IMR-90 (cell line): ENCODE data around the gene MRPL57. TPM values are rescaled to one million over a fixed set of nuclear protein-coding genes. Genes with fewer than 3 reads are reported as not detected.

Experiments
- ATAC-seq: fragments of 200-7000 bp; cut with Tn5 transposase; 2 replicates; pipeline ENCODE4 v1.9.1; 2020; ENCODE audit warnings: low read depth, mild to moderate bottlenecking, moderate library complexity
- BruUV-seq: library from RNA; stranded (reverse); fragments of 400-500 nt; replicated peaks from 2 replicates; lab custom pipeline; 2021; lab: Mats Ljungman, UMichigan
- CTCF ChIA-PET: fragments of 300-600 bp; formaldehyde crosslinking; extraction: SDS; loops from one replicate; lab custom pipeline; 2021; ENCODE audit warnings: antibody characterized with exemption; lab: Yijun Ruan, JAX
- POLR2A ChIA-PET: fragments of 300-600 bp; sonication (Branson Sonifier 250); formaldehyde crosslinking; loops from one replicate; lab custom pipeline; 2022; ENCODE audit warnings: antibody characterized with exemption; ENCODE audit not compliant: unreplicated experiment; lab: Charles Lee
- DNase-seq: peaks from one replicate; pipeline ENCODE4 v3.0.0; 2013
- H2AFZ ChIP-seq: replicated peaks from 2 replicates; pipeline ENCODE3; 2013; ENCODE audit warnings: low read length, mild to moderate bottlenecking; ENCODE audit not compliant: poor library complexity
- H2AK5ac ChIP-seq: 2 replicates; pipeline ENCODE4 v1.6.1; 2013; ENCODE audit warnings: low read depth, low read length, inconsistent platforms
- H2AK9ac ChIP-seq: replicated peaks from 2 replicates; pipeline ENCODE3; 2013; ENCODE audit warnings: mild to moderate bottlenecking, low read depth, low read length, moderate library complexity; ENCODE audit not compliant: poor library complexity
- H2BK120ac ChIP-seq: 2 replicates; pipeline ENCODE4 v1.6.1; 2013; ENCODE audit warnings: low read depth, low read length, inconsistent platforms
- H2BK15ac ChIP-seq: 3 replicates; pipeline ENCODE4 v1.6.1; 2013; ENCODE audit warnings: low read depth, low read length, inconsistent platforms
- H2BK20ac ChIP-seq: 2 replicates; pipeline ENCODE4 v1.6.1; 2013; ENCODE audit warnings: low read depth, mild to moderate bottlenecking, inconsistent platforms, low read length, moderate library complexity
- H2BK5ac ChIP-seq: 2 replicates; pipeline ENCODE4 v1.6.1; 2013; ENCODE audit warnings: mild to moderate bottlenecking, low read depth, low read length, inconsistent platforms; ENCODE audit not compliant: poor library complexity, severe bottlenecking
- H3K14ac ChIP-seq: replicated peaks from 2 replicates; pipeline ENCODE4 v1.6.1; 2013; ENCODE audit warnings: low read depth, low read length, inconsistent platforms
- H3K18ac ChIP-seq: 2 replicates; pipeline ENCODE4 v1.6.1; 2013; ENCODE audit warnings: low read depth, low read length, control low read depth
- H3K23ac ChIP-seq: 2 replicates; pipeline ENCODE4 v1.6.1; 2013; ENCODE audit warnings: low read depth, low read length, inconsistent platforms
- H3K27ac ChIP-seq: 2 replicates; pipeline ENCODE4 v1.5.1; 2013; ENCODE audit warnings: mild to moderate bottlenecking, control low read depth, low read length; ENCODE audit not compliant: insufficient read depth
- H3K27me3 ChIP-seq: 2 replicates; pipeline ENCODE4 v1.6.1; 2013; ENCODE audit warnings: low read length; ENCODE audit not compliant: control insufficient read depth, insufficient read depth
- H3K36me3 ChIP-seq: 2 replicates; pipeline ENCODE4 v1.6.1; 2013; ENCODE audit warnings: low read length, mixed read lengths; ENCODE audit not compliant: control insufficient read depth, insufficient read depth
- H3K4ac ChIP-seq: 2 replicates; pipeline ENCODE4 v1.6.1; 2013; ENCODE audit warnings: low read depth, low read length, inconsistent platforms
- H3K4me1 ChIP-seq: 2 replicates; pipeline ENCODE4 v1.6.1; 2013; ENCODE audit warnings: low read length, mixed read lengths; ENCODE audit not compliant: control insufficient read depth, insufficient read depth
- H3K4me2 ChIP-seq: 2 replicates; pipeline ENCODE4 v1.6.1; 2013; ENCODE audit warnings: low read depth, mild to moderate bottlenecking, control low read depth, low read length, moderate library complexity
- H3K4me3 ChIP-seq: 2 replicates; pipeline ENCODE4 v1.5.1; 2013; ENCODE audit warnings: low read depth, mild to moderate bottlenecking, control low read depth, low read length, moderate library complexity; ENCODE audit not compliant: insufficient read depth
- H3K56ac ChIP-seq: 2 replicates; pipeline ENCODE4 v1.6.1; 2013; ENCODE audit warnings: low read length, inconsistent platforms; ENCODE audit not compliant: insufficient read depth; ENCODE audit errors: extremely low read depth
- H3K79me1 ChIP-seq, 2 experiments: 2 replicates each; pipeline ENCODE4 v1.6.1; 2013; ENCODE audit warnings: low read length in 2 of 2, inconsistent platforms in 1 of 2, low read depth in 1 of 2
- H3K9ac ChIP-seq: 2 replicates; pipeline ENCODE4 v1.6.1; 2013; ENCODE audit warnings: low read depth, low read length, control low read depth
- H3K9me1 ChIP-seq: 2 replicates; pipeline ENCODE4 v1.6.1; 2013; ENCODE audit warnings: low read length, inconsistent platforms; ENCODE audit not compliant: insufficient read depth
- H3K9me3 ChIP-seq: 2 replicates; pipeline ENCODE4 v1.6.1; 2013; ENCODE audit warnings: low read length; ENCODE audit not compliant: control insufficient read depth, insufficient read depth
- H4K20me1 ChIP-seq: 2 replicates; pipeline ENCODE4 v1.6.1; 2013; ENCODE audit warnings: low read length, inconsistent platforms; ENCODE audit not compliant: insufficient read depth
- H4K5ac ChIP-seq: 2 replicates; pipeline ENCODE4 v1.6.1; 2013; ENCODE audit warnings: mild to moderate bottlenecking, low read depth, low read length, control low read depth
- H4K8ac ChIP-seq, 2 experiments: 2 replicates each; pipeline ENCODE4 v1.6.1; 2013; ENCODE audit warnings: low read depth in 2 of 2, low read length in 2 of 2, control low read depth in 1 of 2, inconsistent platforms in 1 of 2
- H4K91ac ChIP-seq: 2 replicates; pipeline ENCODE4 v1.6.1; 2013; ENCODE audit warnings: low read depth, low read length, inconsistent platforms; ENCODE audit not compliant: insufficient read depth
- BHLHE40 ChIP-seq: fragments of 150-350 bp; IDR thresholded peaks from 2 replicates; pipeline ENCODE4 v1.6.1; 2016; ENCODE audit warnings: mild to moderate bottlenecking, low read depth, low read length
- CHD1 ChIP-seq: IDR thresholded peaks from 2 replicates; pipeline ENCODE4 v1.6.1; 2012; ENCODE audit warnings: low read depth, low read length, improper control_type of control experiment
- FOS ChIP-seq: fragments of 150-350 bp; IDR thresholded peaks from 2 replicates; pipeline ENCODE4 v1.6.1; 2016; ENCODE audit warnings: low read depth, low read length
- MAZ ChIP-seq: IDR thresholded peaks from 2 replicates; pipeline ENCODE4 v1.6.1; 2012; ENCODE audit warnings: low read depth, mild to moderate bottlenecking, low read length, improper control_type of control experiment, moderate library complexity, borderline replicate concordance
- MXI1 ChIP-seq: IDR thresholded peaks from 2 replicates; pipeline ENCODE4 v1.6.1; 2012; ENCODE audit warnings: low read depth, mild to moderate bottlenecking, low read length, moderate library complexity, borderline replicate concordance
- RAD21 ChIP-seq: IDR thresholded peaks from 2 replicates; pipeline ENCODE4 v1.6.1; 2012; ENCODE audit warnings: low read length, improper control_type of control experiment
- WGBS, 2 experiments: methylation state at CpG; one replicate each; pipeline versions ENCODE4 v1.1.5 to v1.1.7; 2013; ENCODE audit warnings: missing lambda C conversion rate in 2 of 2; ENCODE audit not compliant: insufficient read length in 1 of 2; ENCODE audit errors: extremely low coverage in 2 of 2; 5-methylcytosine and 5-hydroxymethylcytosine counted together
- dilution Hi-C: fragments of 300-500 bp; cut with HindIII; formaldehyde crosslinking; loops from one replicate; pipeline ENCODE4 v1.14.3; 2018; ENCODE audit warnings: low sequenced_read_pairs; ENCODE audit not compliant: unreplicated experiment
- in situ Hi-C: fragments of 300-500 bp; cut with MboI; formaldehyde crosslinking; loops from 3 replicates; pipeline ENCODE4 v1.14.3; 2019; ENCODE audit warnings: low sequenced_read_pairs, inconsistent platforms, mixed read lengths
- intact Hi-C: fragments of 100-400 bp; cut with micrococcal nuclease; formaldehyde crosslinking; loops from 2 replicates; pipeline ENCODE4 v1.10.0; 2022
- polyA plus RNA-seq, 3 experiments: library from polyadenylated mRNA; depleted of rRNA; stranded (reverse); fragments of >200 nt; gene quantifications; 2 replicates each; pipeline ENCODE4 v1.2.3, GENCODE V29; 2012; ENCODE audit warnings: low replicate concordance in 1 of 3
- total RNA-seq: library from RNA; depleted of rRNA; stranded (reverse); fragments of >200 nt; gene quantifications from 2 replicates; pipeline ENCODE4 v1.2.3, GENCODE V29; 2012
- TF ChIP-seq, protein P1 (sequence below): fragments of 150-350 bp; IDR thresholded peaks from 2 replicates; pipeline ENCODE4 v1.6.1; 2016; ENCODE audit warnings: low read depth, mild to moderate bottlenecking, low read length, moderate library complexity, borderline replicate concordance

MRPL57 gene
- total and polyA plus RNA-seq, 2 of the 4 experiments (the other 2 are of a cell fraction), result 7.0 to 8.0 TPM

GRCh38 chr13:21225082-21225481 lies 48.6 kb downstream of the MRPL57 start:
- H3K27ac ChIP-seq, result no peak overlapping the region
- CTCF ChIA-PET, result no interaction called here
- H4K5ac ChIP-seq, result no peak overlapping the region
- no peaks in the 10 kb centered on the region for H3K79me1 ChIP-seq
- no peak overlapping the region for H2BK120ac ChIP-seq
- ATAC-seq (no peak), DNase-seq (no peak)
- no peak overlapping the region for H4K8ac ChIP-seq
- H3K56ac ChIP-seq, result no peak overlapping the region
- no peaks in the 10 kb centered on the region for H3K9me1 ChIP-seq
- POLR2A ChIA-PET, result no interaction called here
- H2BK5ac ChIP-seq, result no peak overlapping the region
- H2BK15ac ChIP-seq, result no peak overlapping the region
- no TSS peak for BruUV-seq
- H3K36me3 ChIP-seq, result no peaks in the 10 kb centered on the region
- H3K9ac ChIP-seq, result no peak overlapping the region
- H3K4me3 ChIP-seq, result no peak overlapping the region
- H3K4ac ChIP-seq, result no peak overlapping the region
- WGBS, 2 experiments, result 71% methylated on average over 2 of the region's 6 CpGs; no CpG with 5 or more reads in 1 of the 2 experiments
- H3K18ac ChIP-seq, result no peak overlapping the region
- H4K20me1 ChIP-seq, result no peaks in the 10 kb centered on the region
- H2BK20ac ChIP-seq, result no peak overlapping the region
- H2AK5ac ChIP-seq, result no peak overlapping the region
- TF ChIP-seq RAD21 (no peak), BHLHE40 (no peak), MAZ (no peak), CHD1 (no peak), MXI1 (no peak), FOS (no peak)
- TF ChIP-seq, protein P1, sequence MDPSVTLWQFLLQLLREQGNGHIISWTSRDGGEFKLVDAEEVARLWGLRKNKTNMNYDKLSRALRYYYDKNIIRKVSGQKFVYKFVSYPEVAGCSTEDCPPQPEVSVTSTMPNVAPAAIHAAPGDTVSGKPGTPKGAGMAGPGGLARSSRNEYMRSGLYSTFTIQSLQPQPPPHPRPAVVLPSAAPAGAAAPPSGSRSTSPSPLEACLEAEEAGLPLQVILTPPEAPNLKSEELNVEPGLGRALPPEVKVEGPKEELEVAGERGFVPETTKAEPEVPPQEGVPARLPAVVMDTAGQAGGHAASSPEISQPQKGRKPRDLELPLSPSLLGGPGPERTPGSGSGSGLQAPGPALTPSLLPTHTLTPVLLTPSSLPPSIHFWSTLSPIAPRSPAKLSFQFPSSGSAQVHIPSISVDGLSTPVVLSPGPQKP, result no peak
- no peak overlapping the region for H2AK9ac ChIP-seq
- intact Hi-C loops, result no loop called here
- no peak overlapping the region for H3K14ac ChIP-seq
- in situ Hi-C loops, result no loop called here
- H3K9me3 ChIP-seq, result peaks cover 4% of the 10 kb centered on the region; the same call in 1 of the 2 replicates
- peaks cover 10% of the 10 kb centered on the region for H3K27me3 ChIP-seq
- H2AFZ ChIP-seq, result no peak overlapping the region
- H4K91ac ChIP-seq, result no peak overlapping the region
- H3K23ac ChIP-seq, result no peak overlapping the region
- H3K4me1 ChIP-seq, result no peaks in the 10 kb centered on the region
- dilution Hi-C loops, result no loop called here
- H3K4me2 ChIP-seq, result no peak overlapping the region
